IMR-90 (cell line): ENCODE results near the gene RCBTB1. TPM values are rescaled to one million over a fixed set of nuclear protein-coding genes. Genes with fewer than 3 reads are reported as not detected.
A peak's percentile ranks its signal among the peaks of the same experiment; 100 is the strongest.

Source experiments
- ATAC-seq: fragments of 200-7000 bp; cut with Tn5 transposase; 2 replicates; pipeline ENCODE4 v1.9.1; 2020; ENCODE audit warnings: low read depth, mild to moderate bottlenecking, moderate library complexity
- BruUV-seq: library from RNA; stranded (reverse); fragments of 400-500 nt; replicated peaks from 2 replicates; lab custom pipeline; 2021; lab: Mats Ljungman, UMichigan
- CTCF ChIA-PET: fragments of 300-600 bp; formaldehyde crosslinking; extraction: SDS; loops from one replicate; lab custom pipeline; 2021; ENCODE audit warnings: antibody characterized with exemption; lab: Yijun Ruan, JAX
- POLR2A ChIA-PET: fragments of 300-600 bp; sonication (Branson Sonifier 250); formaldehyde crosslinking; loops from one replicate; lab custom pipeline; 2022; ENCODE audit warnings: antibody characterized with exemption; ENCODE audit not compliant: unreplicated experiment; lab: Charles Lee
- DNase-seq: peaks from one replicate; pipeline ENCODE4 v3.0.0; 2013
- H2AFZ ChIP-seq: replicated peaks from 2 replicates; pipeline ENCODE3; 2013; ENCODE audit warnings: low read length, mild to moderate bottlenecking; ENCODE audit not compliant: poor library complexity
- H2AK5ac ChIP-seq: 2 replicates; pipeline ENCODE4 v1.6.1; 2013; ENCODE audit warnings: low read depth, low read length, inconsistent platforms
- H2AK9ac ChIP-seq: replicated peaks from 2 replicates; pipeline ENCODE3; 2013; ENCODE audit warnings: mild to moderate bottlenecking, low read depth, low read length, moderate library complexity; ENCODE audit not compliant: poor library complexity
- H2BK120ac ChIP-seq: 2 replicates; pipeline ENCODE4 v1.6.1; 2013; ENCODE audit warnings: low read depth, low read length, inconsistent platforms
- H2BK15ac ChIP-seq: 3 replicates; pipeline ENCODE4 v1.6.1; 2013; ENCODE audit warnings: low read depth, low read length, inconsistent platforms
- H2BK20ac ChIP-seq: 2 replicates; pipeline ENCODE4 v1.6.1; 2013; ENCODE audit warnings: low read depth, mild to moderate bottlenecking, inconsistent platforms, low read length, moderate library complexity
- H2BK5ac ChIP-seq: 2 replicates; pipeline ENCODE4 v1.6.1; 2013; ENCODE audit warnings: mild to moderate bottlenecking, low read depth, low read length, inconsistent platforms; ENCODE audit not compliant: poor library complexity, severe bottlenecking
- H3K14ac ChIP-seq: replicated peaks from 2 replicates; pipeline ENCODE4 v1.6.1; 2013; ENCODE audit warnings: low read depth, low read length, inconsistent platforms
- H3K18ac ChIP-seq: 2 replicates; pipeline ENCODE4 v1.6.1; 2013; ENCODE audit warnings: low read depth, low read length, control low read depth
- H3K23ac ChIP-seq: 2 replicates; pipeline ENCODE4 v1.6.1; 2013; ENCODE audit warnings: low read depth, low read length, inconsistent platforms
- H3K27ac ChIP-seq: 2 replicates; pipeline ENCODE4 v1.5.1; 2013; ENCODE audit warnings: mild to moderate bottlenecking, control low read depth, low read length; ENCODE audit not compliant: insufficient read depth
- H3K27me3 ChIP-seq: 2 replicates; pipeline ENCODE4 v1.6.1; 2013; ENCODE audit warnings: low read length; ENCODE audit not compliant: control insufficient read depth, insufficient read depth
- H3K36me3 ChIP-seq: 2 replicates; pipeline ENCODE4 v1.6.1; 2013; ENCODE audit warnings: low read length, mixed read lengths; ENCODE audit not compliant: control insufficient read depth, insufficient read depth
- H3K4ac ChIP-seq: 2 replicates; pipeline ENCODE4 v1.6.1; 2013; ENCODE audit warnings: low read depth, low read length, inconsistent platforms
- H3K4me1 ChIP-seq: 2 replicates; pipeline ENCODE4 v1.6.1; 2013; ENCODE audit warnings: low read length, mixed read lengths; ENCODE audit not compliant: control insufficient read depth, insufficient read depth
- H3K4me2 ChIP-seq: 2 replicates; pipeline ENCODE4 v1.6.1; 2013; ENCODE audit warnings: low read depth, mild to moderate bottlenecking, control low read depth, low read length, moderate library complexity
- H3K4me3 ChIP-seq: 2 replicates; pipeline ENCODE4 v1.5.1; 2013; ENCODE audit warnings: low read depth, mild to moderate bottlenecking, control low read depth, low read length, moderate library complexity; ENCODE audit not compliant: insufficient read depth
- H3K56ac ChIP-seq: 2 replicates; pipeline ENCODE4 v1.6.1; 2013; ENCODE audit warnings: low read length, inconsistent platforms; ENCODE audit not compliant: insufficient read depth; ENCODE audit errors: extremely low read depth
- H3K79me1 ChIP-seq, 2 experiments: 2 replicates each; pipeline ENCODE4 v1.6.1; 2013; ENCODE audit warnings: low read length in 2 of 2, inconsistent platforms in 1 of 2, low read depth in 1 of 2
- H3K9ac ChIP-seq: 2 replicates; pipeline ENCODE4 v1.6.1; 2013; ENCODE audit warnings: low read depth, low read length, control low read depth
- H3K9me1 ChIP-seq: 2 replicates; pipeline ENCODE4 v1.6.1; 2013; ENCODE audit warnings: low read length, inconsistent platforms; ENCODE audit not compliant: insufficient read depth
- H3K9me3 ChIP-seq: 2 replicates; pipeline ENCODE4 v1.6.1; 2013; ENCODE audit warnings: low read length; ENCODE audit not compliant: control insufficient read depth, insufficient read depth
- H4K20me1 ChIP-seq: 2 replicates; pipeline ENCODE4 v1.6.1; 2013; ENCODE audit warnings: low read length, inconsistent platforms; ENCODE audit not compliant: insufficient read depth
- H4K5ac ChIP-seq: 2 replicates; pipeline ENCODE4 v1.6.1; 2013; ENCODE audit warnings: mild to moderate bottlenecking, low read depth, low read length, control low read depth
- H4K8ac ChIP-seq, 2 experiments: 2 replicates each; pipeline ENCODE4 v1.6.1; 2013; ENCODE audit warnings: low read depth in 2 of 2, low read length in 2 of 2, control low read depth in 1 of 2, inconsistent platforms in 1 of 2
- H4K91ac ChIP-seq: 2 replicates; pipeline ENCODE4 v1.6.1; 2013; ENCODE audit warnings: low read depth, low read length, inconsistent platforms; ENCODE audit not compliant: insufficient read depth
- BHLHE40 ChIP-seq: fragments of 150-350 bp; IDR thresholded peaks from 2 replicates; pipeline ENCODE4 v1.6.1; 2016; ENCODE audit warnings: mild to moderate bottlenecking, low read depth, low read length
- CEBPB ChIP-seq: IDR thresholded peaks from 2 replicates; pipeline ENCODE4 v1.6.1; 2012; ENCODE audit warnings: low read depth, low read length, improper control_type of control experiment
- CHD1 ChIP-seq: IDR thresholded peaks from 2 replicates; pipeline ENCODE4 v1.6.1; 2012; ENCODE audit warnings: low read depth, low read length, improper control_type of control experiment
- CTCF ChIP-seq: conservative IDR thresholded peaks from 2 replicates; pipeline ENCODE4 v1.5.1; 2012; ENCODE audit warnings: mild to moderate bottlenecking, low read depth, low read length, improper control_type of control experiment
- FOS ChIP-seq: fragments of 150-350 bp; IDR thresholded peaks from 2 replicates; pipeline ENCODE4 v1.6.1; 2016; ENCODE audit warnings: low read depth, low read length
- MAFK ChIP-seq: IDR thresholded peaks from 2 replicates; pipeline ENCODE4 v1.6.1; 2012; ENCODE audit warnings: low read depth, low read length, improper control_type of control experiment
- MAZ ChIP-seq: IDR thresholded peaks from 2 replicates; pipeline ENCODE4 v1.6.1; 2012; ENCODE audit warnings: low read depth, mild to moderate bottlenecking, low read length, improper control_type of control experiment, moderate library complexity, borderline replicate concordance
- MXI1 ChIP-seq: IDR thresholded peaks from 2 replicates; pipeline ENCODE4 v1.6.1; 2012; ENCODE audit warnings: low read depth, mild to moderate bottlenecking, low read length, moderate library complexity, borderline replicate concordance
- NFE2L2 ChIP-seq: fragments of 150-350 bp; IDR thresholded peaks from 2 replicates; pipeline ENCODE4 v1.6.1; 2016; ENCODE audit warnings: low read depth, mild to moderate bottlenecking, low read length
- POLR2A ChIP-seq: IDR thresholded peaks from 2 replicates; pipeline ENCODE4 v1.6.1; 2012; ENCODE audit warnings: mild to moderate bottlenecking, low read depth, low read length
- RAD21 ChIP-seq: IDR thresholded peaks from 2 replicates; pipeline ENCODE4 v1.6.1; 2012; ENCODE audit warnings: low read length, improper control_type of control experiment
- RCOR1 ChIP-seq: IDR thresholded peaks from 2 replicates; pipeline ENCODE4 v1.6.1; 2012; ENCODE audit warnings: mild to moderate bottlenecking, low read length, improper control_type of control experiment; ENCODE audit not compliant: insufficient replicate concordance
- RFX5 ChIP-seq: IDR thresholded peaks from 2 replicates; pipeline ENCODE4 v1.8.0; 2012; ENCODE audit warnings: low read depth, mild to moderate bottlenecking, low read length, moderate library complexity
- SMC3 ChIP-seq: fragments of 150-350 bp; IDR thresholded peaks from 2 replicates; pipeline ENCODE4 v1.6.1; 2016; ENCODE audit warnings: low read depth, mild to moderate bottlenecking, antibody characterized with exemption, low read length, moderate library complexity
- WGBS, 2 experiments: methylation state at CpG; one replicate each; pipeline versions ENCODE4 v1.1.5 to v1.1.7; 2013; ENCODE audit warnings: missing lambda C conversion rate in 2 of 2; ENCODE audit not compliant: insufficient read length in 1 of 2; ENCODE audit errors: extremely low coverage in 2 of 2; 5-methylcytosine and 5-hydroxymethylcytosine counted together
- dilution Hi-C: fragments of 300-500 bp; cut with HindIII; formaldehyde crosslinking; loops from one replicate; pipeline ENCODE4 v1.14.3; 2018; ENCODE audit warnings: low sequenced_read_pairs; ENCODE audit not compliant: unreplicated experiment
- in situ Hi-C: fragments of 300-500 bp; cut with MboI; formaldehyde crosslinking; loops from 3 replicates; pipeline ENCODE4 v1.14.3; 2019; ENCODE audit warnings: low sequenced_read_pairs, inconsistent platforms, mixed read lengths
- intact Hi-C: fragments of 100-400 bp; cut with micrococcal nuclease; formaldehyde crosslinking; loops from 2 replicates; pipeline ENCODE4 v1.10.0; 2022
- polyA plus RNA-seq, 3 experiments: library from polyadenylated mRNA; depleted of rRNA; stranded (reverse); fragments of >200 nt; gene quantifications; 2 replicates each; pipeline ENCODE4 v1.2.3, GENCODE V29; 2012; ENCODE audit warnings: low replicate concordance in 1 of 3
- total RNA-seq: library from RNA; depleted of rRNA; stranded (reverse); fragments of >200 nt; gene quantifications from 2 replicates; pipeline ENCODE4 v1.2.3, GENCODE V29; 2012
- TF ChIP-seq, protein P1 (sequence below): fragments of 150-350 bp; IDR thresholded peaks from 2 replicates; pipeline ENCODE4 v1.6.1; 2016; ENCODE audit warnings: low read depth, mild to moderate bottlenecking, low read length, moderate library complexity, borderline replicate concordance
- TF ChIP-seq, protein P2 (sequence below): fragments of 150-350 bp; IDR thresholded peaks from 2 replicates; pipeline ENCODE4 v1.6.1; 2017; ENCODE audit warnings: mild to moderate bottlenecking, antibody characterized with exemption, low read length, low read depth

RCBTB1 gene
- total and polyA plus RNA-seq, 2 of the 4 experiments (the other 2 are of a cell fraction), result 11.3 to 11.6 TPM

DNA sequence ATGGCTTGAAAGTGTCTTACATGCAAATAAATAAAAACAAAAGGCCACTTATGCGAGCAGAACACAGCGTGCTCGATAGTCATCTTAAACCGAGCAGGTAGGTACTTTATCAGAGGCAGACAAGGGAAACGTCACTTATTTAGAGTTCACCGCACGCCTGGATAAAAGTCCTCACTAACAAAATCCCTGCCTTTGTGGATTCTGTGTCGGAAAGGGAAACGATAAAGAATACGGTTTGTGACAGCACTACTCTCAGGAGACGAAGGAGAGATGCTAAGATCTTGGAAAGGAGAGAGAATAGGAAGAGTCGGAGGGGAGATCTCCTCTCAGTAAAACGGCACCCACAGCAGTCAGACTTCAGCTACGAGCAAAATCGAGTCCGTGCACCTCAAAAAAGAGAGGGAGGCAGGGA is 581 bp downstream of the RCBTB1 start:
- H2BK15ac ChIP-seq, result no peak overlapping the region
- POLR2A ChIA-PET, result no interaction called here
- H3K4me2 ChIP-seq, result peak overlapping the region; percentile 97
- no peak overlapping the region for H2BK120ac ChIP-seq
- no peaks in the 10 kb centered on the region for H3K9me3 ChIP-seq
- peaks cover 10% of the 10 kb centered on the region; the same call in 1 of the 2 replicates for H3K36me3 ChIP-seq
- TSS peak; percentile 31 for BruUV-seq
- in situ Hi-C loops, result no loop called here
- peak overlapping the region; percentile 91; the same call in 1 of the 2 replicates for H3K4ac ChIP-seq
- peak overlapping the region; percentile 71 for H2AK9ac ChIP-seq
- H2BK5ac ChIP-seq, result peak overlapping the region; percentile 77
- 10% methylated on average over 2 of the region's 16 CpGs; no CpG with 5 or more reads in 1 of the 2 experiments for WGBS, 2 experiments
- H3K27ac ChIP-seq, result peak overlapping the region; percentile 88
- H3K27me3 ChIP-seq, result no peaks in the 10 kb centered on the region
- CTCF ChIA-PET, result interaction anchor here (0.6 kb wide), 1 partner anchor 209 kb away, joined by 3 read pairs; no protein-coding TSS in a partner anchor
- H3K56ac ChIP-seq, result peak overlapping the region; percentile 63
- TF ChIP-seq POLR2A, result no peak
- TF ChIP-seq CHD1, result no peak
- no peak for TF ChIP-seq SMC3
- TF ChIP-seq MAFK, result no peak
- no peak for TF ChIP-seq RCOR1
- TF ChIP-seq CTCF, result no peak
- no peak for TF ChIP-seq BHLHE40
- TF ChIP-seq RFX5, result no peak
- no peak for TF ChIP-seq FOS
- no peak for TF ChIP-seq MXI1
- TF ChIP-seq, protein P1, sequence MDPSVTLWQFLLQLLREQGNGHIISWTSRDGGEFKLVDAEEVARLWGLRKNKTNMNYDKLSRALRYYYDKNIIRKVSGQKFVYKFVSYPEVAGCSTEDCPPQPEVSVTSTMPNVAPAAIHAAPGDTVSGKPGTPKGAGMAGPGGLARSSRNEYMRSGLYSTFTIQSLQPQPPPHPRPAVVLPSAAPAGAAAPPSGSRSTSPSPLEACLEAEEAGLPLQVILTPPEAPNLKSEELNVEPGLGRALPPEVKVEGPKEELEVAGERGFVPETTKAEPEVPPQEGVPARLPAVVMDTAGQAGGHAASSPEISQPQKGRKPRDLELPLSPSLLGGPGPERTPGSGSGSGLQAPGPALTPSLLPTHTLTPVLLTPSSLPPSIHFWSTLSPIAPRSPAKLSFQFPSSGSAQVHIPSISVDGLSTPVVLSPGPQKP, result no peak
- TF ChIP-seq NFE2L2, result no peak
- TF ChIP-seq MAZ, result no peak
- no peak for TF ChIP-seq RAD21
- TF ChIP-seq, protein P2, sequence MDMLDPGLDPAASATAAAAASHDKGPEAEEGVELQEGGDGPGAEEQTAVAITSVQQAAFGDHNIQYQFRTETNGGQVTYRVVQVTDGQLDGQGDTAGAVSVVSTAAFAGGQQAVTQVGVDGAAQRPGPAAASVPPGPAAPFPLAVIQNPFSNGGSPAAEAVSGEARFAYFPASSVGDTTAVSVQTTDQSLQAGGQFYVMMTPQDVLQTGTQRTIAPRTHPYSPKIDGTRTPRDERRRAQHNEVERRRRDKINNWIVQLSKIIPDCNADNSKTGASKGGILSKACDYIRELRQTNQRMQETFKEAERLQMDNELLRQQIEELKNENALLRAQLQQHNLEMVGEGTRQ, result no peak
- TF ChIP-seq CEBPB, result no peak
- peak overlapping the region in 1 of 2 experiments; percentile 66; a peak in 2 of 4 replicates for H4K8ac ChIP-seq
- H3K9me1 ChIP-seq, result peaks cover 8% of the 10 kb centered on the region
- H3K9ac ChIP-seq, result peak overlapping the region; percentile 92
- H3K23ac ChIP-seq, result peak overlapping the region; percentile 83
- dilution Hi-C loops, result no loop called here
- ATAC-seq (peak; percentile 18), DNase-seq (peak; percentile 6)
- H2BK20ac ChIP-seq, result no peak overlapping the region
- peak overlapping the region; percentile 3; the same call in 1 of the 2 replicates for H3K18ac ChIP-seq
- no peak overlapping the region; the same call in 1 of the 2 replicates for H2AK5ac ChIP-seq
- peaks cover 3% of the 10 kb centered on the region; the same call in 1 of the 2 replicates for H4K20me1 ChIP-seq
- peak overlapping the region; percentile 98 for H3K4me3 ChIP-seq
- peak overlapping the region; percentile 62 for H3K14ac ChIP-seq
- peaks cover 3% of the 10 kb centered on the region for H3K4me1 ChIP-seq
- H2AFZ ChIP-seq, result peak overlapping the region; percentile 99
- 0 out of 2 replicates have a peak overlapping the region, but pooled peaks have one; percentile 33 for H4K91ac ChIP-seq
- H3K79me1 ChIP-seq, result peaks cover 28 to 52% of the 10 kb centered on the region in 2 experiments
- intact Hi-C loops, result no loop called here
- H4K5ac ChIP-seq, result peak overlapping the region; percentile 9
